Activated CD4-positive, alpha-beta T cell treated with anti-CD3 and anti-CD28 coated beads, Interleukin-2, amount 50 U/mL, for 1 hour (primary cell): Measurements from ENCODE around the gene ZBTB16.

Experiments
- DNase-seq: peaks from one replicate; pipeline ENCODE4 v3.0.0-alpha.2; 2020

Gene ZBTB16

GRCh38 chr11:114059278-114059983 lies at the start of gene ZBTB16:
Gene ZBTB16, plus strand, starts transcription at chr11:114059711. Its CDS starts 3,590 bp downstream, at chr11:114063301.
- peak; percentile 53 for DNase-seq

GRCh38 chr11:114010931-114011330 lies 48.6 kb upstream of the ZBTB16 start:
- DNase-seq: no peak

DNA sequence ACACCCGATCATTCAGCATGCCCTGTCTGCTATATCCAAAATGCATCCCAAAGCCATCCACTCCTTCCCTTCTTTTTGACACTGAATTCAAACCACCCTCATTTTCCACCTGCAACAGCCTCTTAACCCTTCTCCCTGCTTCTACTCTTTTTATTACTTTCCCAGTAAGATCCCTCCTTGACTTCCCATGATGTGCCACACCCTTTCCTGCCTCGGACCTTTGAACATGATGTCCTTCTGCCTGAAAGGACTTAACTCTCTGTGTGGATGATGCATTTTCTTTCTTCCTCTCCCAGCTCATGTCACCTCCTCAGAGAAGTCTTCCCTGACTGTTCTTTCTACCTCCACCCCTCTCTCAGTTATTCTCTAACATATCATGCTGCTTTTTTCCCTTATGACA lies 48.1 kb upstream of the ZBTB16 start:
- no peak for DNase-seq

DNA sequence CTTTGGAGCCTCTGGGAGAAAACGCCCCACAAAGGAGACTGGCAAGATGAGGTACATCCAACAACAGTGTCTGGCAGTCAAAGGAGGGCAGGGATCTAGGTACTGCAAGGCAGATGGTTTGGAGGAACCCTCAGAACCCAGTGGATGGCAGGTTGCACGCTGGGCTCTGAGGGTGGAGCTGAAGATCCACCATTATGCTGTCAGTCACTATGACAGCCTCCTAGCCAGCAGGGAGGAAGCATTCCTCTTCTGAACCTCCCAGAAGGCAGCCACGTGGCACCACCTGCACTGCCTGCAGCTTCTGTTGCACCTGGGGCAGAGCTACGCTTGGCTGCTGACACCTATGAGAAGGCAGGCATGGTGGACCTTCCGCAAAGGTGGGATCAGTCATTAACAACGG lies 44.4 kb upstream of the ZBTB16 start:
- DNase-seq: no peak

DNA sequence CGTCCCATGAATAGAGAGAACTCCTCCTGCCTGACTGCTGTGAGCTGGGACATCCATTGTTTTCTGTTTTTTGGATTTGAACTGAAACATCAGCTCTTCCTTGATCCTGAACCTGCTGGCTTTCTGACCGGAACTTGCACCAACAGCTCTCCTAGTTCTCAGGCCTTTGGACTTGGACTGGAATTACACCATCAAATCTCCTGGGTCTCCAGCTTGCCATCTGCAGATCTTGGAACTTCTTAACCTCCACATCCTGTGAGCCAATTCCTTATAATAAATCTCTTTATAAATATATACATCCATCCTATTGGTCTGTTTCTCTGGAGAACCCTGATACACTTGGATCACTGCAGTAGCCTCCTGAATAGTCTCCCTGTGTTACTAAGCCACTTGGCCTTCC lies 42.5 kb upstream of the ZBTB16 start:
- no peak for DNase-seq

GRCh38 chr11:114017723-114018122 lies 41.8 kb upstream of the ZBTB16 start:
- DNase-seq: no peak

DNA sequence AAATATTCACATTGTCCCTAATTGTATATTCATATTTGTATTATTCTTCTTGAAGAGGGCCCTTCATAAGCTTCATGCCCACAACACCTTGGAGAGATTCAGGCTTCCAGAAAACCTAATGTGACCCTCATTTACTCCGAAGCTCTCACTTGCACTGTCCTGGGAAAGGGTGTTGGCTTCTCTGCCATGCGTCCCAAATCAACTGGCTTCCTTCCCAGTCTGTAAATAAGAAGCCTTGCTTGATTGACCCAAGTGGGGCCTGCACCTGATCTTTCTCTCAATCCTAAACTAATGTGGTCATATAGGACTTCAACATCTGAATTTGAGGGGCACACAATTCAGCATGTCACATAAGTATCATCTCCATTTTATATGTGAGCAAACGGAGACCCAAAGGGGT lies 40.5 kb upstream of the ZBTB16 start:
- no peak for DNase-seq

DNA sequence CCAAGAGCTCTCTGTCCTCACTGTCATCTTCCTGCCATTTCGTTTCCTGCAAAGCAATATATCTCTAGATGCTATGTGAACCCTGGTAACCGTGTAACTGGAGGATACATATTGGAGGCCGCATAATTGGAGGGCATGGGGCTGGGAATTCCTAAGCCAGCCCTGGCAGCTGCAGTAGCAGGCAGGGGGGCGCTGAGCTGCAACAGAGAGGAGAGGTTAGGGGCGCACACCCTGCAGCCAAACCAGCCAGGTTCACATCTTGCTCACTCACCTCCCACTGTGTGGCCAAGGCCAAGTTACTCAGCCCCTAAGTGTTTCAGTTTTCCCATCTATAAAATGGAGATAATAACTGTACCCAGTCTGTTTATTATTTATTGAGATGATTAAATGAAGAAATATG lies 39.9 kb upstream of the ZBTB16 start:
- no peak for DNase-seq

DNA sequence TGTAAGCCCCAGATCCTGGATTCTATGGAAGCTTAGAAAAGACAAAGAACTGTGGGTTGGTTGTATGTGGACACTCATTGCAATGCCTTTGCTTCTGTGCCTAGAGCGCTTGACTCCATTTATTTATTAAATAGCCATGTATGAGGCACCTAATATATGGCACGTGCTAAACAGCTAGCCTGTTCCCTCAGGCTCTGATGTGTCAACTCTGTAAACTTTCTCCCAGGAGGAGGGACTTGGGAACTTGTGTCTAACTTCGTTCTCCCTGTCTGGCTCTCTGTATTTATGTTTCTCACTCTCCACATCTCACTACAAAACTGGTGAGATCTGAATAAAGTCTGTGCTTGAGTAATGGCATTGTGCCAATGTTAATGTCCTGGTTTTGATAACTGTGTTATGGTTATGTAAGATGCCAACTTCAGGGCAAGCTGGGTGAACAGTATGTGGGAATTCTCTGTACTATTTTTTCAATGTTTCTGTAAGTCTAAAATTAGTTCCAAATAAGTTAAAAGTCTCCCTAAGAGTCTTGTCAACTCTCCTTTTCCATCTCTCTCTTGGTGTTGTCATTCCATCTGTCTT lies 34.1 kb upstream of the ZBTB16 start:
- no peak for DNase-seq

DNA sequence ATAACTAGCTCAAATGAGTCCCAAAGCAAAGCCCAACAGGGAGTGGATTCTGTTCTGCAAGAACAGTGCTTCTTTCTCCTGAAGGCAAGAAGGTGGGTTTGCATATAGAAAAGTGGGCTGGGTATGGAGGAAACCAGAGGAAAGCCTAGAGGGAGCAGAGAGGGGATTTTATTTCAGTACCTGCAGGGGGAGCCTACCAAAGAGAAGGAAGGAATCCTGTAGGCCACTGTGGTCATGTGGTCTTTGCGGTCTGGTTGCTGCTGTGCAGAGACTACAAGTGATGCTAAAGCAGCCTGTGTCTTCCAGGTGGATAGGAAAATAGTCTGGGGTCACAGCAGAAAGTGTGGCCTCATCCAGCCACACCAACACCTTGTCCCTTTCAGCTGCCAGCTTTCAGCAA lies 33.2 kb upstream of the ZBTB16 start:
- no peak for DNase-seq

- DNase-seq: no peak
Observed at GRCh38 chr11:114027391-114027790, 32.1 kb upstream of the ZBTB16 start.

GRCh38 chr11:114027926-114028325 lies 31.6 kb upstream of the ZBTB16 start:
- no peak for DNase-seq

GRCh38 chr11:114031246-114031966 lies 28.1 kb upstream of the ZBTB16 start:
- DNase-seq: no peak

DNA sequence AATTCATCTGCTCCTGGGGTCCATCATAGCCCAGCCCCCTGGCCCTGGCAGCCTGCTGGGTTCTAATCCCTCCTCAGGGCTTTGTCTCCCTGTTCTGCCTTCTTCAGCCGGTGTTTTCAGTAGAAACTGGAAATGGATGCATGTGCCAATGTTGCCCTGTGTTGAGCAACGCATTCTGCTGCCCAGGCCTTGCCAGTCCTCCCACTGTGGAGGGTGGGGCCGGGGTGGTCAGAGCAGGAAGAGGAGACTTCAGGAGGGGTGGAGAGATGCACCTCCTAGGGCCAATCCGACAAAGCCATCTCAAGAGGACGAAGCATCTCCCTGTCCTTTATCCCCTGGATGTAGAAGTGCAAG lies 27.6 kb upstream of the ZBTB16 start:
- DNase-seq: no peak

GRCh38 chr11:114033066-114033465 lies 26.4 kb upstream of the ZBTB16 start:
- no peak for DNase-seq

DNA sequence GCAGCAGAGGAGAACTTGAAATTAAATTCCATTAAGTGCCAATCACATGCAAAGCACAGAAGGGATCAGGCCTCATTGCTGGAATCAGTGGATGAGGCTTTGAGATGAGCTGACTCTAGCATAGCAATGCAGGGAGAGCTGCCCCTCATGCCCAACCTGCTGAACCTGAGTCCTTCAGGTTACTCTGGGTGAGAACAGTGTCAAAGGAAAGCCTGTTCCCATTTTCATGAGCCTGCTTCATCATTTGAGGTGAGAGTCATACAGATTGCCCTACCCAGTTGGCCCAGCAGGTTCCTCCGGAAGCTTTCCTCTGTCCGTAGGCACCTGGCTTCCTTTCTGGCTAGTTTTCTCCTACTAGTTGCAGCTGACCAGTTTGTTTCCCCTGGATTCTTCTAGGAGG lies 25.9 kb upstream of the ZBTB16 start:
- no peak for DNase-seq

DNA sequence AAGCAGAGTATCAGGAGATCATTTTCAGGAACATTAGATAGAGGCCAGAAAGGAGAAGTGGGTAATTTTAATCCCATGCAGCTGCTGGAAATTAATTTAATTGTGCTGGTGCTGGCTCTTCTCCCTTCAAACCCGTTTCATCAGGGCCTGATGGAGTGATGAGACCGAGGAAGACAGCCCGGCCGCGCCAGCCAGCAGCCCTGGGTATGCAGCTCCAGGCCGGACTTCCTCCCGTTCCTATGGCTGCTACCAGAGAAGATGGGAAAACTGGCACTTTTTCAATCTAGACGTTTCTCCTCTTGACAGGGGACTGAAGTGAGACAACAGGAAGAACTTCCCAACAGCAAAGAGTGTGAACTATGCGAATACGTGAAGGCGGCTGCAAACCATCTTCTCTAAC lies 24.6 kb upstream of the ZBTB16 start:
- DNase-seq: no peak

- DNase-seq: peak; percentile 43
Observed at GRCh38 chr11:114036147-114036811, 23.2 kb upstream of the ZBTB16 start.

DNA sequence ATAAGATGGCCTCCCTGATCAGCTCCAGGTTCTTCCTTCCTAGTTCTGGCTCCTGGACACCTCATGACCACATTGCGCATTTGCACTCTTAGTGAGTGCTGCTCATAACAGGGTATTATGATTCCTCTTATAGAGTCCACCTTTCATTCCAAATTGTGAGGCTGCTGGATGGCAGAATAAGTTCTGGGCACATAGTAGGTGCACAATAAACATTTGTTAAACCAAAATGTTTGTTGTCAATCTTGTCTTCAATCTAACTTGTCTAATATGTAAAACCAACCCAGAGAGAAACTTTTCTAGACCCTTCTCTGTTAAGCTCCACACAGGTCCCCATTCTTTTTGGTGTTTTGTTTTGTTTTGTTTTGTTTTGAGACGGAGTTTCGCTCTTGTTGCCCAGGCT lies 22.6 kb upstream of the ZBTB16 start:
- DNase-seq: no peak

DNA sequence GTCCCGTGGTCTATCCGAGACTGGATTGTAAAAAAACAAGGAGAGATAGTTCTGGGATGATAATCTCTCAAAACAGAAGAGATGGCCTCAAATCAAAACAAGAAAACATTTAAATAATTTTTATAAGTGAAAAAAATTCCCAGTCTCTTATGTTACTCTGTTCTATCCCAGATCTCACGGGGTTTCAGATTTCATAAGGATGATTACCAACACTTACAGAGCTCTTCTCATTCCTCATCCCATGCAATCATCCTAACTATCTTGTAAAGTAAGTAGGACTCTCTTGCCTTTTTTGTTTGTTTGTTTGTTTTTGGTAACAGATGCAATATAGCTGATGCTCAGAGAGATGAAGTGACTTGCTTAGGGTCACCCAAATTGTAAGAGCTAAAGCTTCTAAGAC lies 20.0 kb upstream of the ZBTB16 start:
- DNase-seq: no peak

DNA sequence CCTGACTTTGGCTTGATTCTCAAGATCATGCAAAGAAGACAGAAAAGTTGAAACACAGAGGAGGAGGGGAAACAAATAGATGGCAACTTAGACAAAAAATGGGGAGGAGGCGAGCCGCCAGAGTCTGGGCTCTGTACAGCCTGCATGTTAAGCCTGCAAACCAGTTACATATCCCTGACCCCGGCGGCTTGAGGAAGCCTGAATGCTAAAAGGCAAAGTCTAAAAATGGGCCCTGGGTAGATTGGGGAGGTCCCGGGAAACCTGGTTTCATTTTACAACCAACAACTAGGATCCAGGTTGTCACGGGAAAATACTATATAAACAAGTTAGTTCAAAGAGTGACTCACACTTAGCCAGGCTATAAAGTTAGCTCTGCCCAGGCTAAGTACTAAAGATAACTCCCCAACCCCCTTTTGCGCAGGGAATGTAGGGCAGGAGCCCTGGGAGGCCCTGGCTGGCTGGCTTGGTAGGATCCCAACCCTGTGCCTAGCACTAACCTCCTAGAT lies 18.8 kb upstream of the ZBTB16 start:
- no peak for DNase-seq

DNA sequence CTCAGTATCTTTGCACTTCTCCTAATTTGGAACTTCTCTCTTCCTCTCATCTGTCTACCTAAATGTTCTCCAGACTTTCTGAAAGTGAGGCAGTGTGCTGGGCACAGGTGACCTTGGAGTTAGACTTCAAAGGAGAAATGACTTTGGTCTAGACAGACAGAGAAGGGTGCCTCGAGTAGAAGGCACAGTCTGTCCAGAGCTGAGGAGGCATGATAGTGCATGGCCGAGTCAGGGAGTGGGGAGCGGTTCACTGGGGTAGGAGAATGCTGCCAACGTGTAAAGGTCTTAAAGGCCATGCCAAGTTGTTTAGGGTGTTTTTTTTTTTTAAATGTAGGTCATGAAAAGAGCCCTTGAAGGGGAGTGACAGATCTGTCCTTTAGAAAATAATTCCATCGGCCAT lies 17.3 kb upstream of the ZBTB16 start:
- no peak for DNase-seq

DNA sequence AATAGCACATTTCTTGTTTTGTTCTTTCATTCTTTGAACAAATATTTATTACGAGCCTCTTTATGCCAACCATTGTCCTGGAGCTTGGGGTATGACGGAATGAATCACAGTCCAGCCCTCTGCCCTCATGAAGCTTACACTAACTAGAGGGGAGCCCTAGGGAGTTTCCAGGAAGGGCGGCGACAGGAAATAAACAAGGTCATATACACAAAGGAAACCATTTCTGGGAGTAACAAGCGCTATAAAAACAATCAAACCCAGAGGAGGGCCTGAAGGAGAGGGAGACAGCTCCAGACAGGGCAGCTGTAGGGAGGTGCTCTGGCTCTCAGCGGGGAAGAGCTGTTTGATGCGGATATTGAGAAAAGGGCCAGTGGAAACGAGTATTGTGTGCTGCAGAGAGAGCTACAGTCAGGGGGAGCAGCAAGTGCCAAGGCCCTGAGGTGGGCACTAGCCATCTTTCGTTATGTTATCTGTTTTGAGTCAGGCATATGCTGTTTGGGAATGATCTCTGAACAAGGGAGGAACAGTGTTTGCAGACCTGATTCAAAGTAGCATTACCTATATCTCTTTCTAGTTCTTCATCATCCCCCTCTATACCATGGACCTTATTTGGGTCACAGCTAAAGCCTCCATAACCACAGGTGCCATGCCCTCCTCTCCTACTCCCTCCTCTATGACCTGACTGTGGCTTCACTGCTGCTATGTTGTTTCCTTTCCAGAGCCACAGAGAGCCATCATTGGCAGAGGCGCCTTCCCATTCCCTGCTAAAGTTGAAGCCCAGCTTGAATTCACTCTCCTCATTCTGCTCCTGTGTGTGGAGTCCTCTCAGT lies 15.3 kb upstream of the ZBTB16 start:
- DNase-seq: no peak
